HUDEP-2 (cell line): ENCODE data around the gene AOAH.
"Not testable (repeated sequence)": the region's sequence is repeated elsewhere in the genome, so short reads cannot be mapped to it uniquely, and the experiment has no call there.

Experiments
- DNase-seq, 76 experiments: peaks; one replicate each; lab custom pipeline; 2025; ENCODE audit not compliant: unreplicated experiment in 76 of 76; lab: John Stamatoyannopoulos, UW

AOAH gene

GRCh38 chr7:36521133-36521532 lies 203.2 kb downstream of the AOAH start:
- no peak for DNase-seq

DNA sequence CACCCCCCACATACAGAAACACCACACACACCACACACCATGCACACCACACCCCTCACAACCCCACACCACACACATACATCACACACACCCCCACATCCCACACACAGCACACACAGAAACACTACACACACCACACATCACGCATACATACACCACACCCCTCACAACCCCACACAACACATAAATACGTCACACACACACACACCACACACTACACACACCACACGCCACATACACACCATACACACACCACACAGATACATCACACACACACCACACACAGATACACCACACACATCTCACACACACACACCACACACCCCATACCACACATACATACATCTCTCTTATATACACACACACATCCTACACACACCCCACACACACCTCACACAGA lies 208.4 kb downstream of the AOAH start:
- no peak for DNase-seq

- DNase-seq = no peak
These were observed 209.7 kb downstream of the AOAH start for GRCh38 chr7:36514289-36515243.

DNA sequence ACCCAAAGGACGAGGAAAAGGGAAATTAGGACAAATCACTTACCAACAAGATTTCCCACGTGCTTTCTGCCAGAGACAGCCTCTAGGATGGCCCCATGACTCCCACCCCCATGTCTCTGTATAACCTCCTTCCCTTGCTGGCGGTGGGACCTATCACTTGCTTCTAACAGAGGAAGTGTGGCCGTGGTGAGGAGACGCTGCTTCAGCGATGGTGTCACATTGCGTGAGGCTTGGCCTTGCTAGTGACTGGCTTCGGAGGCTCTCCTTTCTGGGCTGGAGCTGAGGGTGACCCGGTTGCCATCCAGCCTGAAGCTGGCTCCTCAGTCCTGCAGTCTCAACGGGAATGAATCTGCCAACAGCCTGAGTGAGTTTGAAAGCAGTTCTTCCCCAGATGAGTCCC lies 210.9 kb downstream of the AOAH start:
- no peak for DNase-seq

DNA sequence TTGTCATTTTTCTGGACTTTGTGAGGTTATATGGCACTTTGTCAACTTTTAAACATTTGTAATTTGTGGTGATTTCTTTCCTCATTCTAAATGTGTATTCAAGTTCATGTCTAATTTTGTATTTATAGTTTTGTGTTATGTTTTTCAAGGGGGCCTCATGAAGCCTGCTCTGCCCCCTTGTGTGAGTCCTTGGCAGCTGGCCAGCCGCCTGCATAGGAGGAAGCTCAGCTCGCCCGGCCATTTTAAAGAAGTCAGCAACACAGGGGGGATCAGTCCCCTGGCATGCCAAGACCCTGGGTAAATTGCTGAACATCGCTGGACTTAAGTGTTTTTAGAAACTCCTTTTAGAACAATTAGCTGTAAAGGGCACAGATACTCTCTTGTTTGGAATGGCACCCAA lies 211.7 kb downstream of the AOAH start:
- no peak for DNase-seq

GRCh38 chr7:36509962-36510361 lies 214.3 kb downstream of the AOAH start:
- DNase-seq = no peak

DNA sequence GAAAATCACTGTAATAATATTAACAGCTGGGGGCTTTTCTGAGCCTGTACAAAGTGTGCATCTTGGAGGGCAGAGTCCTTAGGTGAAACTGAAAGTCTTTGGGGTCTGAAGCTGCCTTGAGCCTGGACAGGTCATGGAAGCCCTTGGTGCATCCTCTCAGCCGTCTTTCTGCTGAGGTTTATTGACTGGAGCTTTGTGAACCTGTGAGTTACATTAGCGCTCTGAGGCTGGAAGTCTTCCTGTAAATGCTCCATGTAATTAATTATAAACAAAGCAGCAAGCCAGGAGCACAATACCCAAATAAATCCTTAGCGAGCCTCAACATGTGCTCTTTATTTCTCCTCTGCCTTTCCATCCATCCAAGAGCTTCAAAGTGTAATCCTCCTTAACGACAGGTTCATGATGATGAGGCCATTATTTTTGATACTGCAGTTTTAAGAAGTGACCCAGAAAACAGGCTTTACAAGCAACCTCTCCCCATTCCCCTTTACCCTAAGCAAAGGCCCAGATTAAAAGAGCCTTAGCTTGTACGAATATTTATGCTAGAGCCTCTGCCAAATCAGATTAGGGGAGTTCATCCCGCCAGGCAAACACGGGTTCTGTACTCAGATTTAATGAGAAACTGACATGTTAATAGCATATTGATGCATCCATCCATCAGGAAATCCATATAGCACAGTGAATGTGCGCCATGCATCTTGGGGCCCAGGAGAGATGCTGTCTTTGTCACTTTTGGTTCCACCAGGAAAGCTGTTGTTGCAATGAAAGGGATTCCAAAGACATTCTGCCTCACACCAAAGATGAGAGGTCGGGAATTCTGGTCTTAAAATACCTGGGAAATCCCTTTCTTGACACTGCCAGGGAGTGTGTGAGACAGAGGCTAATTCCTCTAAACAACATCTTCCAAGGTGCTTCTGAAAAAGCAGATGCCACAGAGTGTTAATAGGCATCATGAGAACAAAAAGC lies 216.5 kb downstream of the AOAH start:
- no peak for DNase-seq

- no peak for DNase-seq
These were observed 217.5 kb downstream of the AOAH start for GRCh38 chr7:36506820-36507219.

DNA sequence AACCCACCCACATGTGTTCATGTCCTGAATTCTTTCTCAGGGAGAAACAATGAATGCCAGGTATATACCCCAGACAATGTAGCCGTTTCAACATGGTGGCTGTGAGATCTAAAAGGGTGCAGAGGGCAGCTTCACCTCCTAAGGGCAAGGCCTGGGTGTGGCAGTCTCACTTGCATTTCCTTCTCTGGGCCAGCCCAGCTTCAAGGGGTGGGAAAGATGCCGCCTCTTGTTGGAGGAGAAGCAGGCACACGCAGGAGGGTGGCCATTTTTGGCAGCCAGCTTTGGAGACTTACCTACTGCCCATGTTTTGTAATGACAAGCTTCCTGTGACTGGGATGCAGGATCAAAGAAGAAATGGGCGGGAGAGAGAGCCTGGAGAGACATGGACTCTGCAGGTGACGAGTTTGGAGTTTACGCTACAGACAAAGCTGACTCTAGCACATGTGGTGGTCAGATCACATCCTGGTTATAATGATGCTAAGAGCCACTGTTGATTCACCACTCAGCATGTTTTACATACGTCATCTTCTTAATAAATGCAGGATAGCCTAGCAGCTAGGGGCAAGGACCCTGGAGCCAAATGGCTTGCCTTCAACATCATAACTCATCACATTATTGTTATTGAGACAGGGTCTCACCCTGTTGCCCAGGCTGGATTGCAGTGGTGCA lies 218.0 kb downstream of the AOAH start:
- DNase-seq = no peak

DNA sequence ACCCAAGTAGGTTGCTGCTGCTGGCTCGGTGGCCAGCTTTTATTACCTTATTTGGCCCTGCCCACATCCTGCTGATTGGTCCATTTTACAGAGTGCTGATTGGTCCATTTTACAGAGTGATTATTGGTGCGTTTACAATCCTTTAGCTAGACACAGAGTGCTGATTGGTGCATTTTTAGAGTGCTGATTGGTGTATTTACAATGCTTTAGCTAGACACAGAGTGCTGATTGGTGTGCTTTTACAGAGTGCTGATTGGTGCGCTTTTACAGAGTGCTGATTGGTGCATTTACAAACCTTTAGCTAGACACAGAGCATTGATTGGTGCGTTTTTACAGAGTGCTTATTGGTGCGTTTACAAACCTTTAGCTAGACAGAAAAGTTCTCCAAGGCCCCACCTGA lies 219.7 kb downstream of the AOAH start:
- DNase-seq = not testable (repeated sequence)

- not testable (repeated sequence) for DNase-seq
These were observed 220.1 kb downstream of the AOAH start for GRCh38 chr7:36504216-36504615.

- no peak for DNase-seq
These were observed 226.5 kb downstream of the AOAH start for GRCh38 chr7:36497775-36498174.

- not testable (repeated sequence) for DNase-seq
These were observed 227.1 kb downstream of the AOAH start for GRCh38 chr7:36497176-36497575.

DNA sequence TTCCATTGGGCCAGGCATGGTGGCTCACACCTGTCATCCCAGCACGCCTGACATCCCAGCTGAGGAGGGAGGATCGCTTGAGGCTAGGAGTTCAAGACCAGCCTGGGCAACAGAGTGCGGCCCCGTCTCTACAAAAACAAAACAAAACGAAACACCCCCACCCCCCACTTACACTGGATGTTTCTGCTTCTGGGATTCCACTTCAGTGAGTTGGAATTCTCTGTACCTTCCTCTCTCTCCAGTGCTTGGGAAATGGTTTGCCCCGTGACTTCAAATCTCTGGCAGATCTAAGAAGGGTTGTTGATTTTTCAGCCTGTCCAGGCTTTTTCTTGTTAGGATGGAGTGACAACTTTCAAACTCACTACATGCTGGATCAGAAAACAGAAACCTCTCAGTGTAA lies 227.7 kb downstream of the AOAH start:
- no peak for DNase-seq

DNA sequence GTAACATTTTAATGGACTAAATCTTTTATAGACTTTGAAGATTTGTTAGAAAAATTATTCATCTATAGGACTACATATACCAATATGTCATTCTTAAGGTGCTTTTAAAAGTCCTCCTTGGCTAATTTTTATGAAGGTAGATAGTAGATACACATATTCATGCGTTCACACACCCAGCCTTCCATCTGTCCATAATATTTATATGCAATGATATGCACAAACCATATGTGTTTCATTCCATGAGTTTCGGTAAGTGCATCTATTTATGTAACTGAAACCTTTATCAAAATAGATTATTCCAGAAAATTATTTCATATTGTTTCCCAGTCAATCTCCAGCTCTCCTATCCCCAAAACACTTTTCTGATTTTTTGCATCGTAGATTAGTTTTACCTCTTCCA lies 233.0 kb downstream of the AOAH start:
- no peak for DNase-seq

- DNase-seq = no peak
These were observed 233.9 kb downstream of the AOAH start for GRCh38 chr7:36490419-36490830.

DNA sequence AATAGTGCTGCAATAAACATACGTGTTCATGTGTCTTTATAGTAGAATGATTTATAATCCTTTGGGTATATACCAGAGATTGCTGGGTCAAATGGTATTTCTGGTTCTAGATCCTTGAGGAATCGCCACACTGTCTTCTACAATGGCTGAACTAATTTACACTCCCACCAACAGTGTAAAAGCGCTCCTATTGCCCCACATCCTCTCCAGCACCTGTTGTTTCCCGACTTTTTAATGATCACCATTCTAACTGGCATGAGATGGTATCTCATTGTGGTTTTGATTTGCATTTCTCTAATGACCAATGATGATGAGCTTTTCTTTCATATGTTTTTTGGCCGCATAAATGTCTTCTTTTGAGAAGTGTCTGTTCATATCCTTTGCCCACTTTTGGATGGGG lies 235.6 kb downstream of the AOAH start:
- not testable (repeated sequence) for DNase-seq

GRCh38 chr7:36487756-36488336 lies 236.4 kb downstream of the AOAH start:
- DNase-seq = peak in 19 of 76 experiments; percentile 1 to 33 (median 17)

DNA sequence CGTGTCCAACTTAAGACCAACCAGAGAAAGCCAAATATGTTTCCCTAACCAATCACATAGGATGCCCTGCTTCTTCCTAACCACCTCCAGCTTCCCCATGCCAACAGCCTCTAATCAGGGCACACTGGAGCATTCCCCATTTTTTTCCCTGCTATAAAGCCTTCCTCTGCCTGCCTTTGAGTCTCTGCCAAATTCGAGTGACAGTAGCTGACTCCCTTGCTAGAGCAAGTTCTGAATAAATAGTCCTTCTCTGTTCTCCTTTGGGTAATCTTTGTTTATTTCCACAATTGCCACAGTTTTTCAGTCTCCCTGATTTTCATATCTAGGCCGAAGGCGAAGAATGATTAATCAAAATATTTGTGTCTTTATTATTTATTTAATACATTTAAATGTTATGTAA lies 238.0 kb downstream of the AOAH start:
- DNase-seq = no peak

DNA sequence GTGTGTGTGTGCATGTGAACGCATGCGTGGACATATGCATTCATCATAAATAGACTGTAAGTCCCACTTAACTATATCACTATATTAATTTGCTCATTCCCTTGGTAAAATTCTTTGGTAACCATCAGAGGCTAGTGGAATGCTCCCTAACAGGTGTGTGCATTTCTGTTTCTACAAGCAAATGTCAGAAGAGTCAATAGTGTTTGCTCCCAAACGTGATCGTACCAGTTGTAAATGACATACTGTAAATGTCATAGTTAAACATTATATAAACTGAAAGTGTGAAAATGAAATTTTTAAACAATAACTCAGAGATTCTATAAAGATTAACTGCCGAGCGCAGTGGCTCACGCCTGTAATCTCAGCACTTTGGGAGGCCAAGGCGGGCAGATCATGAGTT lies 240.0 kb downstream of the AOAH start:
- DNase-seq = no peak
